Measurements from ENCODE around the gene MAGEB18. TPM values are rescaled to one million over a fixed set of nuclear protein-coding genes. Genes with fewer than 3 reads are reported as not detected.

Gene MAGEB18
- not detected for polyA plus RNA-seq (2012; ENCODE audit: insufficient read depth, insufficient read length, low read depth)

DNA sequence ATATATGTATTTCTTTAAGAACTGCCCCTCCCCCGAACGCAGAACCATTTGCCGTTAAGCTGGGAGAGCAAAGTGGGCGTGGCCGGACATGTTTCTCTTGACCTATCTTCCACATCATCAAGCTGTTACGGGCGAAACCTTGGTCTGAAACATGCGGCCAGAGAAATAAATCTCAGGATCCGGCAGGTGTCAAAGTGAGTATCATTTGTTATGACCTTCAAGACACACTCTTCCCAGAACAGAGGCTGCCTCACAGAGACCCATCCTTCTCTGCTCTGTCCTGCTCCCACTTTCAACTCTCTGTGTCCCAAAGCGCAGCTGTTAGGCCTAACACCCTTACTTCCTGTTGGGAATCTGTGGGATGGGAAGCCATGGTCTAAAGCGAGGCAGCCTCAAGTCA lies at the start of gene MAGEB18:
Gene MAGEB18, plus strand, starts transcription at position 70 of the 400 bp plus-strand sequence. CDS start 643 bp downstream, outside the sequence.
- Histone ChIP-seq H3K27me3 (no peaks in the 10 kb centered on the region), H3K36me3 (no peaks in the 10 kb centered on the region), H3K4me3 (ENCODE audit: low read depth, low read length) (no peak within 1 kb of the TSS), H3K9me3 (no peaks in the 10 kb centered on the region), H3K4me1 (no peaks in the 10 kb centered on the region)
- DNase-seq, result no peak
- TF ChIP-seq, protein P1, sequence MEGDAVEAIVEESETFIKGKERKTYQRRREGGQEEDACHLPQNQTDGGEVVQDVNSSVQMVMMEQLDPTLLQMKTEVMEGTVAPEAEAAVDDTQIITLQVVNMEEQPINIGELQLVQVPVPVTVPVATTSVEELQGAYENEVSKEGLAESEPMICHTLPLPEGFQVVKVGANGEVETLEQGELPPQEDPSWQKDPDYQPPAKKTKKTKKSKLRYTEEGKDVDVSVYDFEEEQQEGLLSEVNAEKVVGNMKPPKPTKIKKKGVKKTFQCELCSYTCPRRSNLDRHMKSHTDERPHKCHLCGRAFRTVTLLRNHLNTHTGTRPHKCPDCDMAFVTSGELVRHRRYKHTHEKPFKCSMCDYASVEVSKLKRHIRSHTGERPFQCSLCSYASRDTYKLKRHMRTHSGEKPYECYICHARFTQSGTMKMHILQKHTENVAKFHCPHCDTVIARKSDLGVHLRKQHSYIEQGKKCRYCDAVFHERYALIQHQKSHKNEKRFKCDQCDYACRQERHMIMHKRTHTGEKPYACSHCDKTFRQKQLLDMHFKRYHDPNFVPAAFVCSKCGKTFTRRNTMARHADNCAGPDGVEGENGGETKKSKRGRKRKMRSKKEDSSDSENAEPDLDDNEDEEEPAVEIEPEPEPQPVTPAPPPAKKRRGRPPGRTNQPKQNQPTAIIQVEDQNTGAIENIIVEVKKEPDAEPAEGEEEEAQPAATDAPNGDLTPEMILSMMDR (IDR thresholded peaks at IDR 0.05; ENCODE audit: low read depth, low read length), result no peak

DNA sequence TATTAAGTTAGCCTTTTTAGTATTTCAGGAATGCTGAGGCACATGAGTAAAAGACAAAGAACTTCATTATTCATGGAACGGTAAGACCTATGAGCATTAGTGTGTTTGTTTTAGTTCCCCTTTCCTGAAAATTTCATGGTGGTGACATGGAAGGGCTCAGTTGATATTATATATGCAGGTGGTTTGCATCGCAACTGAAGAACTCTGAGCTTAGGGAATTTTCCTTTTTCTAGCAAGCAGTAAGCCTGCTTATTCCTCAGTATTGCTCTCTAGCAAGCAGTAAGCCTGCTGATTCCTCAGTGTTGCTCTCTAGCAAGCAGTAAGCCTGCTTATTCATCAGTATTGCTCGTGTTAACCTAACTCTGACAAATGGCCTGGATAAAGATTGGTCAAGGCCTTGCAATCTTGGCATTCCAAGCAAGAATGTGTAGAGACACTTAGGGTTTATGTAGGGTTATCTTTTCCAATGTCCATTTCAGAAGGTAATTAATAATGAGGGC lies 37.7 kb upstream of the MAGEB18 start:
- H3K4me3 ChIP-seq (ENCODE audit: low read depth, low read length), result no peak overlapping the region
- no peak for DNase-seq
- TF ChIP-seq, protein P1 (IDR thresholded peaks at IDR 0.05; ENCODE audit: low read depth, low read length), result no peak
- no peaks in the 10 kb centered on the region for H3K9me3 ChIP-seq
- H3K27me3 ChIP-seq, result no peaks in the 10 kb centered on the region
- no peaks in the 10 kb centered on the region for H3K4me1 ChIP-seq
- no peaks in the 10 kb centered on the region for H3K36me3 ChIP-seq

DNA sequence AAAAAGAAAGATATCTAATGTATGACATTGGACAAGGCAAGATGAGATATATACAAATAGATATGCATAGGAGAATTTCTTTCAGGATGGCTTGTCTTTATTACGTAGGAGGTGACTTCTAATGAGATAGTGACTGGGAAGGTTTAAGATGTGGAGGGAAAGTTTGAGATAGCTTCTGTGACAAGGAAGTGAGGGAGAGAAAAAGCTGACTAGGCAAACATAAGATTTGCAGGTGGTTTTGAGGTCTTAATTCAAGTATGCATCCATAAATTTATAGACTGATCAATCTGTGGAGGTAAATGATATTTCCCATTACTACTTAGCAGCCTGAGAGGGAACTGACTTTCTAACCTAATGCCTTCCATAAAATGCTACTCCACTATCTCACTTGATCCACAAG lies 29.0 kb upstream of the MAGEB18 start:
- H3K4me1 ChIP-seq, result no peaks in the 10 kb centered on the region
- no peaks in the 10 kb centered on the region for H3K27me3 ChIP-seq
- no peak for DNase-seq
- no peaks in the 10 kb centered on the region for H3K9me3 ChIP-seq
- no peaks in the 10 kb centered on the region for H3K36me3 ChIP-seq
- no peak overlapping the region for H3K4me3 ChIP-seq (ENCODE audit: low read depth, low read length)
- TF ChIP-seq, protein P1 (IDR thresholded peaks at IDR 0.05; ENCODE audit: low read depth, low read length), result no peak

DNA sequence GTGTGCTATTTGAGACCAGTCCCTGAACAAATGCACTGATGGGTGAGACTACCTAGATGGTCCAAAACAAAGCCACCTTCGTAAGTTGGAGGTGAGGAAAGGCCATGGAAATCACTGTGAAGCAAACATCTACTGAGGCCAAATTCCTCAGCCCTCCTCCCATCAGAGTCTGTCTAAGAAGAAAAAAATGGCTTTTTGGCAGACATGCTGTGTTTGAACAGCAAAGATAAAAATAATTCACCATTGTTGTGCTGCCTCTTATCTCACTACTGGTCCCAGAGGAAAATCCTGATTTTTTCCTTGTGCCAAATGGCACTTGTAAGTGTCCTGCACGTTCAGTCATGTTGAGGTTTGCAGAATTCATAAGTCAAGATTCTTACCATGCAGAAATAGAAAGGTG lies 7.9 kb downstream of the MAGEB18 start:
- Histone ChIP-seq H3K4me1 (no peaks in the 10 kb centered on the region), H3K36me3 (no peaks in the 10 kb centered on the region), H3K4me3 (ENCODE audit: low read depth, low read length) (no peak overlapping the region), H3K9me3 (no peaks in the 10 kb centered on the region), H3K27me3 (no peaks in the 10 kb centered on the region)
- TF ChIP-seq, protein P1 (IDR thresholded peaks at IDR 0.05; ENCODE audit: low read depth, low read length), result no peak
- no peak for DNase-seq

DNA sequence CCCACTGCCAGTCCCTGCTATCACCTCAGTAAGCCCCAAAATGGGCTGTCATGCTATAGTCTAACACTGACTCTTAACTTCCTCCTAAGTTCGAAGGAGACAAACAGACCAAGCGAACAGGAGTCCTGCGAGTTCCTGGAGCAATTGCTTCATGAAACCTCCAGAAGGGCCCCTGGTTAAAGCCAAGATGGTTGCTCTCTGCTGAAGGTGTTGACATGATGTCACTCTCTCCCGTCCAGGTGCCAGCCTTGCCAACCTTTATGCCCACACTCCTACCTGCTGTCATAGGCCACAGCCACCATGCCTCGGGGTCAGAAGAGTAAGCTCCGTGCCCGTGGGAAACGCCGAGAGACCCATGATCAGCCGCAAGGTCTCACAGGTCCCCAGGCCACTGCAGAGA lies 22.2 kb downstream of the MAGEB18 start, which contains the start of gene MAGEB6B:
Gene MAGEB6B, plus strand, starts transcription at position 301 of the 400 bp plus-strand sequence. Its CDS starts 0 bp downstream, at position 301.
- DNase-seq, result no peak
- TF ChIP-seq, protein P1 (IDR thresholded peaks at IDR 0.05; ENCODE audit: low read depth, low read length), result no peak
- no peak within 1 kb of the TSS for H3K4me3 ChIP-seq (ENCODE audit: low read depth, low read length)
- no peaks in the 10 kb centered on the region for H3K27me3 ChIP-seq
- H3K9me3 ChIP-seq, result no peaks in the 10 kb centered on the region
- H3K4me1 ChIP-seq, result no peaks in the 10 kb centered on the region
- H3K36me3 ChIP-seq, result no peaks in the 10 kb centered on the region
